Peyer's patch (tissue), 4 donors: ENCODE data around the gene MUC20.

Experiments
- CTCF ChIP-seq, 6 experiments: fragments of 450-650 bp in 4 of 6; fragments of 200-600 bp in 2 of 6; sonication (generic) in 1 of 6; IDR thresholded peaks; one replicate each; pipeline ENCODE4 v1.5.1; 2017 to 2019; ENCODE audit warnings: antibody characterized with exemption in 6 of 6, mild to moderate bottlenecking in 3 of 6, moderate library complexity in 1 of 6
- POLR2A ChIP-seq, 2 donors: fragments of 450-650 bp; IDR thresholded peaks; one replicate each; pipeline ENCODE4 v1.5.1; 2017; ENCODE audit warnings: antibody characterized with exemption in 2 of 2, mild to moderate bottlenecking in 2 of 2, moderate library complexity in 2 of 2

GRCh38 chr3:195727606-195728195 is 6.9 kb downstream of the MUC20 start:
- no peak for TF ChIP-seq CTCF (IDR thresholded peaks at IDR 0.05)
- TF ChIP-seq POLR2A (IDR thresholded peaks at IDR 0.05), result no peak
